Right lobe of liver (tissue), 6 donors: ENCODE data around the gene ADGRD1. TPM values are rescaled to one million over a fixed set of nuclear protein-coding genes. Genes with fewer than 3 reads are reported as not detected.
A peak's percentile ranks its signal among the peaks of the same experiment; 100 is the strongest.

Experiments
- ATAC-seq, 4 donors: fragments of 200-7000 bp; cut with Tn5 transposase; one replicate each; pipeline ENCODE4 v1.9.1; 2020; ENCODE audit warnings: mild to moderate bottlenecking in 4 of 4, moderate library complexity in 4 of 4
- DNase-seq, 3 donors: peaks; one replicate each; pipeline ENCODE4 v3.0.0-alpha.2; 2020
- H3K27ac ChIP-seq, 3 donors: fragments of 200-600 bp; one replicate each; pipeline ENCODE4 v1.8.0; 2022
- H3K27me3 ChIP-seq, 2 donors: fragments of 200-600 bp; one replicate each; pipeline ENCODE4 v1.8.0; 2022
- H3K36me3 ChIP-seq, 4 donors: fragments of 200-600 bp; sonication (generic) in 1 of 4; one replicate each; pipeline versions ENCODE4 v1.5.1 to v1.8.0; 2017 to 2022; ENCODE audit warnings: control low read depth in 1 of 4
- H3K4me1 ChIP-seq, 4 donors: fragments of 200-600 bp; sonication (generic) in 1 of 4; one replicate each; pipeline versions ENCODE4 v1.5.1 to v1.8.0; 2017 to 2022; ENCODE audit warnings: control low read depth in 1 of 4
- H3K4me3 ChIP-seq, 3 donors: fragments of 200-600 bp; one replicate each; pipeline ENCODE4 v1.8.0; 2022
- H3K9me3 ChIP-seq, 4 donors: fragments of 200-600 bp; sonication (generic) in 1 of 4; one replicate each; pipeline versions ENCODE4 v1.5.1 to v1.8.0; 2017 to 2022; ENCODE audit warnings: control low read depth in 1 of 4
- CTCF ChIP-seq, 4 donors: fragments of 200-600 bp in 3 of 4; fragments of 450-650 bp in 1 of 4; IDR thresholded peaks; one replicate each; pipeline versions ENCODE4 v1.5.1 to v1.8.0; 2016 to 2022; ENCODE audit warnings: antibody characterized with exemption in 4 of 4, mild to moderate bottlenecking in 2 of 4
- POLR2A ChIP-seq: fragments of 450-650 bp; IDR thresholded peaks from one replicate; pipeline ENCODE4 v1.6.1; 2017; ENCODE audit warnings: antibody characterized with exemption, mild to moderate bottlenecking
- WGBS: methylation state at CpG from one replicate; pipeline ENCODE4 v1.1.6; 2018; ENCODE audit warnings: low coverage, low lambda C conversion rate; ENCODE audit not compliant: insufficient coverage; ENCODE audit errors: missing lambda C conversion rate; 5-methylcytosine and 5-hydroxymethylcytosine counted together
- intact Hi-C, 2 donors: fragments of 100-400 bp; cut with DNase I; formaldehyde crosslinking; loops; one replicate each; pipeline versions ENCODE4 v1.11.2 to v1.14.1; 2022
- total RNA-seq, 6 experiments: library from RNA; depleted of rRNA in 2 of 6; stranded (reverse); fragments of >200 nt in 2 of 6; fragmentation: NEBNext Ultra II Directional in 3 of 6; extraction: Animal tissue kit (Norgen Biotek cat#: 25700) in 3 of 6; gene quantifications; one replicate each; pipeline versions ENCODE4 v1.1.0 to v1.2.4, GENCODE V29; 2016 to 2023
- donor health status: DM: no; HTN: yes; CAD: no.
- donor health status: DM: no; HTN: no; CAD: no.
- donor health status: DM: no; HTN: no; CAD: no.
- donor health status: DM: no; HTN: yes; CAD: no.
- donor health status: DM: no; HTN: yes; CAD: no.

ADGRD1 gene
- total RNA-seq, 6 experiments from 2014 or later = 4.7 to 17.0 (median 10.9) TPM

- no peaks in the 10 kb centered on the region for H3K27me3 ChIP-seq
- DNase-seq = peak in 1 of 3 donors; percentile 33
- TF ChIP-seq POLR2A = no peak
Measured at GRCh38 chr12:131040491-131040890, 86.8 kb downstream of the ADGRD1 start.

GRCh38 chr12:131041216-131041967 is 87.7 kb downstream of the ADGRD1 start:
- DNase-seq (peak in 1 of 3 donors; percentile 33), ATAC-seq (no peak)
- WGBS = 77% methylated on average over 10 of the region's 20 CpGs
- no peak overlapping the region for H3K4me3 ChIP-seq
- H3K27ac ChIP-seq = no peak overlapping the region
- intact Hi-C loops = no loop called here
- H3K36me3 ChIP-seq = no peaks in the 10 kb centered on the region
- H3K27me3 ChIP-seq = no peaks in the 10 kb centered on the region
- no peak for TF ChIP-seq CTCF (IDR thresholded peaks at IDR 0.05)
- no peak for TF ChIP-seq POLR2A
- no peaks in the 10 kb centered on the region for H3K4me1 ChIP-seq
- no peaks in the 10 kb centered on the region for H3K9me3 ChIP-seq

More at GRCh38 chr12:131040491-131040890, 86.8 kb downstream of the ADGRD1 start:
- no peak for ATAC-seq
- no peaks in the 10 kb centered on the region for H3K36me3 ChIP-seq
- no peaks in the 10 kb centered on the region for H3K4me1 ChIP-seq
- no peaks in the 10 kb centered on the region for H3K9me3 ChIP-seq
- no peak overlapping the region for H3K27ac ChIP-seq
- intact Hi-C loops = no loop called here
- 64% methylated on average over 4 of the region's 11 CpGs for WGBS
- no peak overlapping the region for H3K4me3 ChIP-seq

- WGBS = 73% methylated on average over 7 of the region's 29 CpGs
- Histone ChIP-seq H3K27ac (no peak overlapping the region), H3K9me3 (no peaks in the 10 kb centered on the region), H3K36me3 (no peaks in the 10 kb centered on the region), H3K4me1 (no peaks in the 10 kb centered on the region), H3K27me3 (no peaks in the 10 kb centered on the region), H3K4me3 (no peak overlapping the region)
- DNase-seq (peak in 1 of 3 donors; percentile 31), ATAC-seq (no peak)
- intact Hi-C loops = no loop called here
- TF ChIP-seq POLR2A (no peak), CTCF (IDR thresholded peaks at IDR 0.05) (no peak)
Measured at GRCh38 chr12:131041968-131042833, 88.5 kb downstream of the ADGRD1 start.

- peak in 1 of 3 donors; percentile 33 for DNase-seq
- Histone ChIP-seq H3K4me1 (no peaks in the 10 kb centered on the region), H3K27ac (no peak overlapping the region)
Measured at GRCh38 chr12:131042834-131043245, 89.1 kb downstream of the ADGRD1 start.

More at GRCh38 chr12:131042834-131043245, 89.1 kb downstream of the ADGRD1 start:
- WGBS = 50% methylated on average over 1 of the region's 14 CpGs
- ATAC-seq = no peak
- Histone ChIP-seq H3K9me3 (no peaks in the 10 kb centered on the region), H3K27me3 (no peaks in the 10 kb centered on the region), H3K36me3 (no peaks in the 10 kb centered on the region), H3K4me3 (no peak overlapping the region)
- intact Hi-C loops = no loop called here
- no peak for TF ChIP-seq CTCF (IDR thresholded peaks at IDR 0.05)
- TF ChIP-seq POLR2A = no peak
